HepG2 (cell line): ENCODE measurements around the gene ARMH1. TPM values are rescaled to one million over a fixed set of nuclear protein-coding genes. Genes with fewer than 3 reads are reported as not detected.

ENCODE experiments used
- AKAP8 ChIP-seq: sonication (generic); formaldehyde crosslinking; IDR thresholded peaks from 2 replicates; pipeline ENCODE4 v1.5.1; 2020; ENCODE audit warnings: mild to moderate bottlenecking, missing genetic modification reagents
- EP300 ChIP-seq, 3 experiments: sonication (generic) in 1 of 3; formaldehyde crosslinking in 1 of 3; IDR thresholded peaks; 2 replicates each; pipeline versions ENCODE4 v1.5.1 to v1.6.1; 2011 to 2020; ENCODE audit warnings: low read depth in 2 of 3, low read length in 2 of 3, borderline replicate concordance in 1 of 3, improper control_type of control experiment in 1 of 3, mild to moderate bottlenecking in 1 of 3, missing genetic modification reagents in 1 of 3, moderate library complexity in 1 of 3
- FOXA3 ChIP-seq: IDR thresholded peaks from 2 replicates; pipeline ENCODE4 v1.6.1; 2016; ENCODE audit warnings: missing genetic modification reagents, missing compliant biosample characterization
- GFI1 ChIP-seq: sonication (generic); formaldehyde crosslinking; IDR thresholded peaks from 2 replicates; pipeline ENCODE4 v1.5.0; 2020; ENCODE audit warnings: missing genetic modification reagents, mild to moderate bottlenecking, borderline replicate concordance
- MIXL1 ChIP-seq: IDR thresholded peaks from 2 replicates; pipeline ENCODE4 v1.6.1; 2016
- NFIB ChIP-seq: sonication (generic); formaldehyde crosslinking; IDR thresholded peaks from 2 replicates; pipeline ENCODE4 v1.9.0; 2021; ENCODE audit warnings: missing genetic modification reagents, mild to moderate bottlenecking, borderline replicate concordance
- RBM22 ChIP-seq: fragments of 200-400 bp; formaldehyde crosslinking; optimal IDR thresholded peaks from 2 replicates; pipeline ENCODE3; 2017; ENCODE audit warnings: mild to moderate bottlenecking, low read length, moderate library complexity
- RFXANK ChIP-seq: IDR thresholded peaks from 2 replicates; pipeline ENCODE4 v1.6.1; 2016
- SMAD1 ChIP-seq: sonication (generic); formaldehyde crosslinking; IDR thresholded peaks from 2 replicates; pipeline ENCODE4 v1.4.0; 2020; ENCODE audit warnings: missing genetic modification reagents, low read depth, mild to moderate bottlenecking, borderline replicate concordance
- SP2 ChIP-seq: sonication (generic); formaldehyde crosslinking; IDR thresholded peaks from 2 replicates; pipeline ENCODE4 v1.5.1; 2020; ENCODE audit warnings: mild to moderate bottlenecking, missing genetic modification reagents
- TBP ChIP-seq: sonication (generic); formaldehyde crosslinking; IDR thresholded peaks from 2 replicates; pipeline ENCODE4 v1.5.0; 2020; ENCODE audit warnings: missing genetic modification reagents
- ZNF570 ChIP-seq: sonication (generic); formaldehyde crosslinking; IDR thresholded peaks from 2 replicates; pipeline ENCODE4 v1.4.0; 2020; ENCODE audit warnings: mild to moderate bottlenecking, missing genetic modification reagents, borderline replicate concordance
- ZNF572 ChIP-seq: sonication (generic); formaldehyde crosslinking; IDR thresholded peaks from 2 replicates; pipeline ENCODE4 v1.5.1; 2020; ENCODE audit warnings: mild to moderate bottlenecking, missing genetic modification reagents
- polyA plus RNA-seq, 8 experiments: library from polyadenylated mRNA; depleted of rRNA in 3 of 8; stranded (reverse) in 7 of 8; unstranded in 1 of 8; fragments of >200 nt; fragmentation: Illumina TruSeq in 4 of 8; extraction: Trizol in 4 of 8; gene quantifications; 2 replicates each; pipeline versions ENCODE4 v1.2.1 to v1.2.3, GENCODE V29; 2011 to 2016; ENCODE audit warnings: low read depth in 4 of 8, missing spikeins in 1 of 8, mixed read lengths in 1 of 8; ENCODE audit not compliant: insufficient read depth in 1 of 8
- total RNA-seq, 5 experiments: library from RNA; depleted of rRNA; stranded (reverse); fragments of >200 nt; fragmentation: Illumina TruSeq; extraction: Trizol; gene quantifications; 2 replicates each; pipeline ENCODE4 v1.2.3, GENCODE V29; 2016; ENCODE audit warnings: low read depth in 1 of 5
- TF ChIP-seq, protein P1 (sequence below): sonication (generic); formaldehyde crosslinking; IDR thresholded peaks from 2 replicates; pipeline ENCODE4 v1.4.0; 2020; ENCODE audit warnings: missing genetic modification reagents, mild to moderate bottlenecking, borderline replicate concordance
- TF ChIP-seq, protein P2 (sequence below): sonication (generic); formaldehyde crosslinking; IDR thresholded peaks from 2 replicates; pipeline ENCODE4 v1.4.0; 2020; ENCODE audit warnings: missing genetic modification reagents
- TF ChIP-seq, protein P3 (sequence below): sonication (generic); formaldehyde crosslinking; IDR thresholded peaks from 2 replicates; pipeline ENCODE4 v1.8.0; 2022; ENCODE audit warnings: missing genetic modification reagents, low read depth, mild to moderate bottlenecking, borderline replicate concordance
- TF ChIP-seq, protein P4 (sequence below): sonication (generic); formaldehyde crosslinking; IDR thresholded peaks from 2 replicates; pipeline ENCODE4 v1.4.0; 2020; ENCODE audit warnings: missing genetic modification reagents

The ARMH1 gene
- total and polyA plus RNA-seq, 2 of the 13 experiments (the other 11 are each of a cell fraction or from before 2014, with no cell fraction given) = 0.69 TPM; not detected in 1

DNA sequence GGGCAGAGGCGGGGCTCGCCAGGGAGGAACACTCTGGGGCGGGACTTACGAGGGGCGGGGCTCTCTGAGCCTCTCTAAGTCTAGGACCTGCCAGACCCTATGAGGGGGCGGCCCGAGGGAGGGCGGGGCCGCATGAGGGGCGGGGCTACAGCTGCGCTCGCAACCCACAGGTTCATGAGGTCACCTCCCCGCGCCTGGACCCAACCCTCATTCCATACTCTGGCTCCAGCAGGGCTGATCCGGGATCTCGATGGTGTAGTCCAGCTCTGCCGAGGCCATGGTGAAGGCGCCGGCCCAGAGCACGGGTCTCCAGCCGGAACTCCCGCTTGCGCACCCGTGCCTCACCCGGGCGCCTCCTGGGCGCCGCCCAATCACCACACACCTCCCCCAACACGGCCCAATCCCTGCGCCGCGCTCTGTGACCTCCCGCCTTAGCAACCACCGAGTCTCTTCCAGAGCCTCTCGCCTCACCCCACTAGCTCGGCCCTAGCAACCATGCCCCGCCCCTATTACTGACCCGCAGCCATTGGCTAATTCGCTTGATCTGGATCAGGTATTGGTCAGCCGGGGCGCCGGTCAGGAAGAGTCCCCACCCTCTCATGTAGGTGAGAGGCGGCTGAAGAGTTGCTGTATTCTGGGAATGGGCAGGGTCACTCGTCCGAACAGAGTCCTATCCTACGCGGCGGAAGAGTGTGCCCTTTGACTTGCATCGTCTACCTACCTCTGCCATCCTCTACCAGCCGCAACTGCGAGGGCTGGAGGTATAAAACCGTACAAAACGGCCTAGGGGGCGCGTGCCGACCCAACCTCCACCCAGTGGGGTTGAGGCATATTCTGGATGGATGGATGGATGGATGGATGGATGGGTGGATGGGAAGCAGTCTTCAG, at the start of gene ARMH1, which contains the start of gene TMEM53 (continued):
- TF ChIP-seq, protein P1, sequence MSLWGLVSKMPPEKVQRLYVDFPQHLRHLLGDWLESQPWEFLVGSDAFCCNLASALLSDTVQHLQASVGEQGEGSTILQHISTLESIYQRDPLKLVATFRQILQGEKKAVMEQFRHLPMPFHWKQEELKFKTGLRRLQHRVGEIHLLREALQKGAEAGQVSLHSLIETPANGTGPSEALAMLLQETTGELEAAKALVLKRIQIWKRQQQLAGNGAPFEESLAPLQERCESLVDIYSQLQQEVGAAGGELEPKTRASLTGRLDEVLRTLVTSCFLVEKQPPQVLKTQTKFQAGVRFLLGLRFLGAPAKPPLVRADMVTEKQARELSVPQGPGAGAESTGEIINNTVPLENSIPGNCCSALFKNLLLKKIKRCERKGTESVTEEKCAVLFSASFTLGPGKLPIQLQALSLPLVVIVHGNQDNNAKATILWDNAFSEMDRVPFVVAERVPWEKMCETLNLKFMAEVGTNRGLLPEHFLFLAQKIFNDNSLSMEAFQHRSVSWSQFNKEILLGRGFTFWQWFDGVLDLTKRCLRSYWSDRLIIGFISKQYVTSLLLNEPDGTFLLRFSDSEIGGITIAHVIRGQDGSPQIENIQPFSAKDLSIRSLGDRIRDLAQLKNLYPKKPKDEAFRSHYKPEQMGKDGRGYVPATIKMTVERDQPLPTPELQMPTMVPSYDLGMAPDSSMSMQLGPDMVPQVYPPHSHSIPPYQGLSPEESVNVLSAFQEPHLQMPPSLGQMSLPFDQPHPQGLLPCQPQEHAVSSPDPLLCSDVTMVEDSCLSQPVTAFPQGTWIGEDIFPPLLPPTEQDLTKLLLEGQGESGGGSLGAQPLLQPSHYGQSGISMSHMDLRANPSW (CRISPR knock-in tag) = peak; percentile 77; the same call in 1 of the 2 replicates
- 0 out of 2 replicates have a peak, but pooled peaks have one; percentile 82 for TF ChIP-seq SMAD1 (CRISPR knock-in tag)
- TF ChIP-seq TBP = no peak
- TF ChIP-seq RFXANK (CRISPR knock-in tag) = peak; percentile 82; the same call in 1 of the 2 replicates
- TF ChIP-seq NFIB (CRISPR knock-in tag) = no peak
- TF ChIP-seq AKAP8 (CRISPR knock-in tag) = no peak
- 0 out of 2 replicates have a peak, but pooled peaks have one; percentile 23 for TF ChIP-seq FOXA3
- peak; percentile 79 for TF ChIP-seq RBM22
- TF ChIP-seq SP2 (CRISPR knock-in tag) = peak; percentile 99
- TF ChIP-seq, protein P2, sequence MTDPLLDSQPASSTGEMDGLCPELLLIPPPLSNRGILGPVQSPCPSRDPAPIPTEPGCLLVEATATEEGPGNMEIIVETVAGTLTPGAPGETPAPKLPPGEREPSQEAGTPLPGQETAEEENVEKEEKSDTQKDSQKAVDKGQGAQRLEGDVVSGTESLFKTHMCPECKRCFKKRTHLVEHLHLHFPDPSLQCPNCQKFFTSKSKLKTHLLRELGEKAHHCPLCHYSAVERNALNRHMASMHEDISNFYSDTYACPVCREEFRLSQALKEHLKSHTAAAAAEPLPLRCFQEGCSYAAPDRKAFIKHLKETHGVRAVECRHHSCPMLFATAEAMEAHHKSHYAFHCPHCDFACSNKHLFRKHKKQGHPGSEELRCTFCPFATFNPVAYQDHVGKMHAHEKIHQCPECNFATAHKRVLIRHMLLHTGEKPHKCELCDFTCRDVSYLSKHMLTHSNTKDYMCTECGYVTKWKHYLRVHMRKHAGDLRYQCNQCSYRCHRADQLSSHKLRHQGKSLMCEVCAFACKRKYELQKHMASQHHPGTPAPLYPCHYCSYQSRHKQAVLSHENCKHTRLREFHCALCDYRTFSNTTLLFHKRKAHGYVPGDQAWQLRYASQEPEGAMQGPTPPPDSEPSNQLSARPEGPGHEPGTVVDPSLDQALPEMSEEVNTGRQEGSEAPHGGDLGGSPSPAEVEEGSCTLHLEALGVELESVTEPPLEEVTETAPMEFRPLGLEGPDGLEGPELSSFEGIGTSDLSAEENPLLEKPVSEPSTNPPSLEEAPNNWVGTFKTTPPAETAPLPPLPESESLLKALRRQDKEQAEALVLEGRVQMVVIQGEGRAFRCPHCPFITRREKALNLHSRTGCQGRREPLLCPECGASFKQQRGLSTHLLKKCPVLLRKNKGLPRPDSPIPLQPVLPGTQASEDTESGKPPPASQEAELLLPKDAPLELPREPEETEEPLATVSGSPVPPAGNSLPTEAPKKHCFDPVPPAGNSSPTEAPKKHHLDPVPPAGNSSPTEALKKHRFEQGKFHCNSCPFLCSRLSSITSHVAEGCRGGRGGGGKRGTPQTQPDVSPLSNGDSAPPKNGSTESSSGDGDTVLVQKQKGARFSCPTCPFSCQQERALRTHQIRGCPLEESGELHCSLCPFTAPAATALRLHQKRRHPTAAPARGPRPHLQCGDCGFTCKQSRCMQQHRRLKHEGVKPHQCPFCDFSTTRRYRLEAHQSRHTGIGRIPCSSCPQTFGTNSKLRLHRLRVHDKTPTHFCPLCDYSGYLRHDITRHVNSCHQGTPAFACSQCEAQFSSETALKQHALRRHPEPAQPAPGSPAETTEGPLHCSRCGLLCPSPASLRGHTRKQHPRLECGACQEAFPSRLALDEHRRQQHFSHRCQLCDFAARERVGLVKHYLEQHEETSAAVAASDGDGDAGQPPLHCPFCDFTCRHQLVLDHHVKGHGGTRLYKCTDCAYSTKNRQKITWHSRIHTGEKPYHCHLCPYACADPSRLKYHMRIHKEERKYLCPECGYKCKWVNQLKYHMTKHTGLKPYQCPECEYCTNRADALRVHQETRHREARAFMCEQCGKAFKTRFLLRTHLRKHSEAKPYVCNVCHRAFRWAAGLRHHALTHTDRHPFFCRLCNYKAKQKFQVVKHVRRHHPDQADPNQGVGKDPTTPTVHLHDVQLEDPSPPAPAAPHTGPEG = 0 out of 2 replicates have a peak, but pooled peaks have one; percentile 12
- no peak; the same call in 1 of the 2 replicates for TF ChIP-seq ZNF572 (CRISPR knock-in tag)
- TF ChIP-seq EP300 (IDR thresholded peaks at IDR 0.05; ENCODE audit: low read depth in 2 of 2, low read length in 2 of 2) = peak in 1 of 2 experiments; percentile 18; a peak in 2 of 4 replicates
- no peak for TF ChIP-seq EP300 (CRISPR knock-in tag; IDR thresholded peaks at IDR 0.05; ENCODE audit: borderline replicate concordance)
- TF ChIP-seq ZNF570 (CRISPR knock-in tag) = no peak
- TF ChIP-seq, protein P3, sequence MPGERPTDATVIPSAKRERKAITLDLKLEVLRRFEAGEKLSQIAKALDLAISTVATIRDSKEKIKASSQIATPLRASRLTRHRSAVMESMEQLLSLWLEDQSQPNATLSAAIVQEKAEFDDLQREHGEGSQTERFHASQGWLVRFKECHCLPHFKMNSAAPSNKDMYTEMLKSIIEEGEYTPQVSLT (CRISPR knock-in tag) = no peak
- TF ChIP-seq, protein P4, sequence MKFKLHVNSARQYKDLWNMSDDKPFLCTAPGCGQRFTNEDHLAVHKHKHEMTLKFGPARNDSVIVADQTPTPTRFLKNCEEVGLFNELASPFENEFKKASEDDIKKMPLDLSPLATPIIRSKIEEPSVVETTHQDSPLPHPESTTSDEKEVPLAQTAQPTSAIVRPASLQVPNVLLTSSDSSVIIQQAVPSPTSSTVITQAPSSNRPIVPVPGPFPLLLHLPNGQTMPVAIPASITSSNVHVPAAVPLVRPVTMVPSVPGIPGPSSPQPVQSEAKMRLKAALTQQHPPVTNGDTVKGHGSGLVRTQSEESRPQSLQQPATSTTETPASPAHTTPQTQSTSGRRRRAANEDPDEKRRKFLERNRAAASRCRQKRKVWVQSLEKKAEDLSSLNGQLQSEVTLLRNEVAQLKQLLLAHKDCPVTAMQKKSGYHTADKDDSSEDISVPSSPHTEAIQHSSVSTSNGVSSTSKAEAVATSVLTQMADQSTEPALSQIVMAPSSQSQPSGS (CRISPR knock-in tag) = peak; percentile 27; the same call in 1 of the 2 replicates
- TF ChIP-seq GFI1 = 0 out of 2 replicates have a peak, but pooled peaks have one; percentile 21
- TF ChIP-seq MIXL1 (CRISPR knock-in tag) = peak; percentile 27; the same call in 1 of the 2 replicates
